ENCODE results near the gene TNFRSF13B. TPM values are rescaled to one million over a fixed set of nuclear protein-coding genes. Genes with fewer than 3 reads are reported as not detected.
"Not testable (repeated sequence)": the region's sequence is repeated elsewhere in the genome, so short reads cannot be mapped to it uniquely, and the experiment has no call there.

Gene TNFRSF13B
- total and polyA plus RNA-seq, 2 donors (not counting 3 experiments of a cell fraction or from before 2014, with no cell fraction given): not detected

DNA sequence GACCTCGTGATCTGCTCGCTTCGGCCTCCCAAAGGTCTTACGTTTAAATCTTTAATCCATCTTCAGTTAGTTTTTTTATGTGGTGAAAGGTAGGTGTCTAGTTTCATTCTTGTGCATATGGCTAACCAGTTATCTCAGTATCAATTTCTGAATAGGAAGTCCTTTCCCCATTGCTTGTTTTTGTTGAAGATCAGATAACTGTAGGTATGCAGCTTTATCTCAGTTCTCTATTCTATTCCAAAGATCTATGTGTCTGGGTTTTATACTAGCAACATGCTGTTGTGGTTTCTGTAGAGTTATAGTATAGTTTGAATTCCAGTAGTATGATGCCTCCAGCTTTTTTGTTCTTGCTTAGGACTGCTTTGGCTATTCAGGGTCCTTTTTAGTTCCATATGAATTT lies 65.2 kb downstream of the TNFRSF13B start:
- Histone ChIP-seq H3K9ac (replicated peaks; ENCODE audit: extremely low read depth, insufficient read depth, low read length) (no peak overlapping the region), H3K36me3 (ENCODE audit: control insufficient read depth in 2 of 2, extremely low read depth in 1 of 2, insufficient read depth in 2 of 2, low read length in 2 of 2) (no peaks in the 10 kb centered on the region), H3K79me2 (ENCODE audit: control insufficient read depth, insufficient read depth, low read length) (no peaks in the 10 kb centered on the region), H3K4me2 (ENCODE audit: insufficient read depth, low read length) (no peak overlapping the region), H3K9me1 (replicated peaks; ENCODE audit: control insufficient read depth, extremely low read depth, insufficient read depth, low read length) (no peaks in the 10 kb centered on the region), H3K27ac (ENCODE audit: insufficient read depth, low read depth, low read length) (no peak overlapping the region), H2AFZ (ENCODE audit: low read depth, low read length) (no peak overlapping the region), H3K27me3 (ENCODE audit: control insufficient read depth in 2 of 2, insufficient read depth in 2 of 2, low read length in 2 of 2) (peaks cover 2% of the 10 kb centered on the region in 2 experiments), H4K20me1 (replicated peaks; ENCODE audit: control insufficient read depth, extremely low read depth, insufficient read depth, low read length) (no peaks in the 10 kb centered on the region), H3K4me1 (ENCODE audit: control insufficient read depth, extremely low read depth, insufficient read depth, low read length) (peaks cover 8% of the 10 kb centered on the region), H3K4me3 (replicated peaks in 1 of 3; ENCODE audit: insufficient read depth in 1 of 3, low read depth in 1 of 3, low read length in 3 of 3) (no peak overlapping the region), H3K9me3 (replicated peaks; ENCODE audit: control insufficient read depth, insufficient read depth, low read length) (no peaks in the 10 kb centered on the region)
- ChIA-PET CTCF (no interaction called here), POLR2A (no interaction called here)
- BruUV-seq (replicated peaks): no TSS peak
- TF ChIP-seq GATA2 (IDR thresholded peaks at IDR 0.05; ENCODE audit: insufficient read depth, insufficient read length, low read depth, low read length): no peak
- DNase-seq (ENCODE audit: low read depth, low spot score) (no peak), FAIRE-seq (no peak)
- dilution Hi-C loops (cut with MboI; ENCODE audit: extremely low pct_ligation_motif_present, low sequenced_read_pairs): no loop called here
- intact Hi-C loops (cut with micrococcal nuclease): no loop called here

GRCh38 chr17:16905593-16906191 lies 66.2 kb downstream of the TNFRSF13B start:
- dilution Hi-C loops (cut with MboI; ENCODE audit: extremely low pct_ligation_motif_present, low sequenced_read_pairs) (no loop called here), intact Hi-C loops (cut with micrococcal nuclease) (no loop called here)
- Histone ChIP-seq H3K4me1 (ENCODE audit: control insufficient read depth, extremely low read depth, insufficient read depth, low read length) (peaks cover 8% of the 10 kb centered on the region), H3K27ac (ENCODE audit: insufficient read depth, low read depth, low read length) (no peak overlapping the region), H3K79me2 (ENCODE audit: control insufficient read depth, insufficient read depth, low read length) (no peaks in the 10 kb centered on the region), H3K36me3 (ENCODE audit: control insufficient read depth in 2 of 2, extremely low read depth in 1 of 2, insufficient read depth in 2 of 2, low read length in 2 of 2) (no peaks in the 10 kb centered on the region), H3K27me3 (ENCODE audit: control insufficient read depth in 2 of 2, insufficient read depth in 2 of 2, low read length in 2 of 2) (peaks cover 4 to 7% of the 10 kb centered on the region in 2 experiments), H2AFZ (ENCODE audit: low read depth, low read length) (no peak overlapping the region), H3K4me3 (replicated peaks in 1 of 3; ENCODE audit: insufficient read depth in 1 of 3, low read depth in 1 of 3, low read length in 3 of 3) (no peak overlapping the region), H3K9ac (replicated peaks; ENCODE audit: extremely low read depth, insufficient read depth, low read length) (no peak overlapping the region), H3K9me1 (replicated peaks; ENCODE audit: control insufficient read depth, extremely low read depth, insufficient read depth, low read length) (no peaks in the 10 kb centered on the region), H3K9me3 (replicated peaks; ENCODE audit: control insufficient read depth, insufficient read depth, low read length) (no peaks in the 10 kb centered on the region), H4K20me1 (replicated peaks; ENCODE audit: control insufficient read depth, extremely low read depth, insufficient read depth, low read length) (no peaks in the 10 kb centered on the region), H3K4me2 (ENCODE audit: insufficient read depth, low read length) (no peak overlapping the region)
- FAIRE-seq: no peak
- ChIA-PET POLR2A (no interaction called here), CTCF (no interaction called here)
- no peak for DNase-seq (ENCODE audit: low read depth, low spot score)
- no TSS peak for BruUV-seq (replicated peaks)
- no peak for TF ChIP-seq FOS (IDR thresholded peaks at IDR 0.05; ENCODE audit: borderline replicate concordance, insufficient read depth, low read length)
- no peak for TF ChIP-seq POLR2AphosphoS5 (IDR thresholded peaks at IDR 0.05; ENCODE audit: insufficient read depth, low read depth, low read length)
- no peak for TF ChIP-seq MYC (IDR thresholded peaks at IDR 0.05; ENCODE audit: low read depth, low read length)
- TF ChIP-seq EZH2 (IDR thresholded peaks at IDR 0.05; ENCODE audit: borderline replicate concordance, low read depth, low read length, severe bottlenecking): no peak
- no peak for TF ChIP-seq POLR2A (IDR thresholded peaks at IDR 0.05; ENCODE audit: low read depth, low read length)
- no peak for TF ChIP-seq JUN (IDR thresholded peaks at IDR 0.05; ENCODE audit: borderline replicate concordance, insufficient read depth, insufficient read length, low read depth)
- no peak for TF ChIP-seq GATA2 (IDR thresholded peaks at IDR 0.05; ENCODE audit: insufficient read depth, insufficient read length, low read depth, low read length)
- TF ChIP-seq MAX (IDR thresholded peaks at IDR 0.05; ENCODE audit: insufficient read depth, insufficient read length): no peak
- TF ChIP-seq, protein P1, sequence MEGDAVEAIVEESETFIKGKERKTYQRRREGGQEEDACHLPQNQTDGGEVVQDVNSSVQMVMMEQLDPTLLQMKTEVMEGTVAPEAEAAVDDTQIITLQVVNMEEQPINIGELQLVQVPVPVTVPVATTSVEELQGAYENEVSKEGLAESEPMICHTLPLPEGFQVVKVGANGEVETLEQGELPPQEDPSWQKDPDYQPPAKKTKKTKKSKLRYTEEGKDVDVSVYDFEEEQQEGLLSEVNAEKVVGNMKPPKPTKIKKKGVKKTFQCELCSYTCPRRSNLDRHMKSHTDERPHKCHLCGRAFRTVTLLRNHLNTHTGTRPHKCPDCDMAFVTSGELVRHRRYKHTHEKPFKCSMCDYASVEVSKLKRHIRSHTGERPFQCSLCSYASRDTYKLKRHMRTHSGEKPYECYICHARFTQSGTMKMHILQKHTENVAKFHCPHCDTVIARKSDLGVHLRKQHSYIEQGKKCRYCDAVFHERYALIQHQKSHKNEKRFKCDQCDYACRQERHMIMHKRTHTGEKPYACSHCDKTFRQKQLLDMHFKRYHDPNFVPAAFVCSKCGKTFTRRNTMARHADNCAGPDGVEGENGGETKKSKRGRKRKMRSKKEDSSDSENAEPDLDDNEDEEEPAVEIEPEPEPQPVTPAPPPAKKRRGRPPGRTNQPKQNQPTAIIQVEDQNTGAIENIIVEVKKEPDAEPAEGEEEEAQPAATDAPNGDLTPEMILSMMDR (IDR thresholded peaks at IDR 0.05; ENCODE audit: extremely low read depth in 1 of 2, insufficient read depth in 1 of 2, low read depth in 1 of 2, low read length in 2 of 2): no peak

GRCh38 chr17:16903070-16903469 lies 68.8 kb downstream of the TNFRSF13B start:
- FAIRE-seq; H3K27ac ChIP-seq (ENCODE audit: insufficient read depth, low read depth, low read length); intact Hi-C loops (cut with micrococcal nuclease); H3K9me3 ChIP-seq (replicated peaks; ENCODE audit: control insufficient read depth, insufficient read depth, low read length); H3K9ac ChIP-seq (replicated peaks; ENCODE audit: extremely low read depth, insufficient read depth, low read length); BruUV-seq (replicated peaks); DNase-seq (ENCODE audit: low read depth, low spot score); H3K4me3 ChIP-seq (replicated peaks in 1 of 3; ENCODE audit: insufficient read depth in 1 of 3, low read depth in 1 of 3, low read length in 3 of 3); H3K79me2 ChIP-seq (ENCODE audit: control insufficient read depth, insufficient read depth, low read length); H2AFZ ChIP-seq (ENCODE audit: low read depth, low read length); POLR2A ChIA-PET; CTCF ChIA-PET; H4K20me1 ChIP-seq (replicated peaks; ENCODE audit: control insufficient read depth, extremely low read depth, insufficient read depth, low read length); H3K9me1 ChIP-seq (replicated peaks; ENCODE audit: control insufficient read depth, extremely low read depth, insufficient read depth, low read length); H3K4me2 ChIP-seq (ENCODE audit: insufficient read depth, low read length); H3K36me3 ChIP-seq (ENCODE audit: control insufficient read depth in 2 of 2, extremely low read depth in 1 of 2, insufficient read depth in 2 of 2, low read length in 2 of 2); dilution Hi-C loops (cut with MboI; ENCODE audit: extremely low pct_ligation_motif_present, low sequenced_read_pairs); H3K4me1 ChIP-seq (ENCODE audit: control insufficient read depth, extremely low read depth, insufficient read depth, low read length): not testable (repeated sequence)
- peaks cover 6 to 15% of the 10 kb centered on the region in 2 experiments for H3K27me3 ChIP-seq (ENCODE audit: control insufficient read depth in 2 of 2, insufficient read depth in 2 of 2, low read length in 2 of 2)
